ENCODE data around the gene P2RX2. TPM values are rescaled to one million over a fixed set of nuclear protein-coding genes. Genes with fewer than 3 reads are reported as not detected.

The P2RX2 gene
- total RNA-seq, 4 donors from 2014 or later = 0.47 to 3.9 (median 3.3) TPM

DNA sequence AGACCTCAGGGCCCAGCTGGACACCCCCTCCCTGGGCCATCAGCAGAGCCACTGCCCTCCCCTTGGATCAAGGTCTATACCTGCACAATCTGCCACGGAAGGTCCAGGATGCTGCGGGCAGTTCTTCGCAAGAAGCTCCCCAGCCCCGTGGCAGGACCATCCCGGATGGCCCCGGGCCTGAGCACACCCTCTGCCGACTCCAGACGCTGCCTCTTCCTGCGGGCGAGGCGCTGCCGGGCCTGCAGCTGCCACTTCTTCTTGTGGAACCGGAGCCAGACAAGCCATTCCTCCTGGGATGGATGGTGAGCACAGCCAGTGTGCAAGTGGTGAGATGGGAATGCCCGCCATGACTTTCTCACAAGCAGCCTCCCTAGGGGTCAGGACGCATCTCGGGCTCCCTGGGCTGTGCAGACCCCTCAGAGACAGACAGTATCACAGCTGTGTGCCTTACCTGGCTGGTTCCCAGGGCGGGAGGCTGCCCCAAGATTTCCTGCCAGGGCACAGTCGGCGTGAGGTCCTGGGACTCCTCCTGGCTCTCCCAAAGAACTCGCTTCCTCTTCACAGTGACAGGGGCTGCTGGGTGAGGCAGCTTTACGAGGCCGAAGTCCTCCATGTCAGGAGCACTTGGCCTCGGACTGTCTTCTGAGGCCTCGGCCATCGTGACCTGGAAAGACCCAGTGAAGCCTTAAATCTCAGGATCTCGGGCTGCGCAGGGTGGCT is 30.8 kb downstream of the P2RX2 start:
- TF ChIP-seq POLR2A (IDR thresholded peaks at IDR 0.05) (no peak), EP300 (IDR thresholded peaks at IDR 0.05) (no peak), POLR2AphosphoS5 (IDR thresholded peaks at IDR 0.05) (no peak), CTCF (IDR thresholded peaks at IDR 0.05) (no peak)
- ATAC-seq = no peak
- Histone ChIP-seq H3K4me3 (no peak overlapping the region), H3K4me1 (no peaks in the 10 kb centered on the region), H3K9me3 (no peaks in the 10 kb centered on the region), H3K36me3 (peaks cover 0 to 89% of the 10 kb centered on the region in 2 donors), H3K27me3 (no peaks in the 10 kb centered on the region), H3K27ac (no peak overlapping the region)
- 80% methylated on average over 1 of the region's 27 CpGs; no CpG with 5 or more reads in 1 of the 2 donors for WGBS, 2 donors (ENCODE audit: low coverage in 1 of 2)

GRCh38 chr12:132651444-132652100 is 33.0 kb downstream of the P2RX2 start:
- Histone ChIP-seq H3K27ac (no peak overlapping the region), H3K36me3 (peaks cover 0 to 95% of the 10 kb centered on the region in 2 donors), H3K27me3 (no peaks in the 10 kb centered on the region), H3K4me3 (no peak overlapping the region), H3K4me1 (no peaks in the 10 kb centered on the region), H3K9me3 (no peaks in the 10 kb centered on the region)
- TF ChIP-seq POLR2A (IDR thresholded peaks at IDR 0.05) (no peak), EP300 (IDR thresholded peaks at IDR 0.05) (no peak), CTCF (IDR thresholded peaks at IDR 0.05) (no peak), POLR2AphosphoS5 (IDR thresholded peaks at IDR 0.05) (no peak)
- ATAC-seq = no peak
- WGBS, 2 donors (ENCODE audit: low coverage in 1 of 2) = 61 to 70% methylated on average over 4 to 5 of the region's 9 CpGs

- Histone ChIP-seq H3K9me3 (no peaks in the 10 kb centered on the region), H3K4me3 (no peak overlapping the region), H3K36me3 (peaks cover 0 to 95% of the 10 kb centered on the region in 2 donors), H3K27ac (no peak overlapping the region), H3K4me1 (no peaks in the 10 kb centered on the region), H3K27me3 (no peaks in the 10 kb centered on the region)
- ATAC-seq = no peak
- no peak for TF ChIP-seq EP300 (IDR thresholded peaks at IDR 0.05)
- TF ChIP-seq POLR2AphosphoS5 (IDR thresholded peaks at IDR 0.05) = no peak
- TF ChIP-seq CTCF (IDR thresholded peaks at IDR 0.05) = no peak
- no peak for TF ChIP-seq POLR2A (IDR thresholded peaks at IDR 0.05)
- 82 to 95% methylated on average over 6 of the region's 7 CpGs for WGBS, 2 donors (ENCODE audit: low coverage in 1 of 2)
These were observed 35.2 kb downstream of the P2RX2 start for GRCh38 chr12:132653567-132654290.

DNA sequence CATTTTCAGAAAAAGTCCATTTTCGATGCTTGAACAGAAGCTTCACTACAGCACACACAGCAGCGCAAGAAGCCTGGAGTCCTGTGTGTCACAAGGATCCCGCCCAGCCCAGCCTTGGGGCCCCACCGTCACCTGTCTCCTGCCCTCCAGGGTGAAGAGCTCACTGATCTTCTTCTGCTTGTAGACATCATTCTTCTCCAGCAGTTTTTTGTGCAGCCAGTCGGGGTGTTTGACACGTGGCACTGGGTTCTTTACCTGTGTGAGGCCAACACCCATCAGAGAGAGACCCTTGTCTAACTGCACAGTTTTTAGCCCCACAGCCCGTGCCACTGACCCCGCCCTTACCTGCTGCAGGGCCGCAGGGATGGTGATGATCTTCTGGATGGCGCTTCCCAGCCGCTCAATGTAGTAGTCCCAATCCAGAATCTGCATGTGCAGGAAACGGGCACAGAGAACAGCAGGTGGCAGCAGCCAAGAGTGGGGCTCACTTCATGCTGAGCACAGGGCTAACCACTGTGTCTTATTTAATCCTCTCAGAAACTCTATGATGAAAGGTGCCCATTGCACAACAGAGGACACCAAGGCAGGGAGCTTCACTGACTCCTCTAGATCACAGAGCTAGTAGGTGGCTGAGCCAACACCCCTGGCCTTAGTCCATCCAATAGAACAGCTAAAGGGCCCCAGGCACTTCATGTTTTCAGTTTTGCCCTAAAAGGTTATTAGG is 38.6 kb downstream of the P2RX2 start:
- Histone ChIP-seq H3K4me1 (no peaks in the 10 kb centered on the region), H3K27ac (no peak overlapping the region), H3K36me3 (peaks cover 0 to 100% of the 10 kb centered on the region in 2 donors), H3K27me3 (no peaks in the 10 kb centered on the region), H3K4me3 (no peak overlapping the region), H3K9me3 (no peaks in the 10 kb centered on the region)
- no peak for TF ChIP-seq POLR2A (IDR thresholded peaks at IDR 0.05)
- TF ChIP-seq POLR2AphosphoS5 (IDR thresholded peaks at IDR 0.05) = no peak
- no peak for TF ChIP-seq CTCF (IDR thresholded peaks at IDR 0.05)
- no peak for TF ChIP-seq EP300 (IDR thresholded peaks at IDR 0.05)
- 87 to 100% methylated on average over 4 to 8 of the region's 12 CpGs for WGBS, 2 donors (ENCODE audit: low coverage in 1 of 2)
- ATAC-seq = no peak
